Measurements from ENCODE around the gene KLK12.

The KLK12 gene

GRCh38 chr19:51034704-51035103 is at the start of gene KLK12:
Gene KLK12 (minus strand): TSS chr19:51035002. CDS start chr19:51034621, 381 bp downstream.
- DNase-seq = no peak

- DNase-seq = no peak
These were observed 49.7 kb upstream of the KLK12 start for GRCh38 chr19:51084505-51084904.

GRCh38 chr19:51083783-51084182 is 49.0 kb upstream of the KLK12 start:
- DNase-seq = no peak

- no peak for DNase-seq
These were observed 48.4 kb upstream of the KLK12 start for GRCh38 chr19:51083181-51083580.

GRCh38 chr19:51082611-51083010 is 47.8 kb upstream of the KLK12 start, which contains the start of gene KLK14:
Gene KLK14 (minus strand): TSS chr19:51082887. CDS start chr19:51082614, 273 bp downstream.
- no peak for DNase-seq

GRCh38 chr19:51081476-51081875 is 46.7 kb upstream of the KLK12 start:
- no peak for DNase-seq

GRCh38 chr19:51079481-51080110 is 44.8 kb upstream of the KLK12 start:
- no peak for DNase-seq

- no peak for DNase-seq
These were observed 43.9 kb upstream of the KLK12 start for GRCh38 chr19:51078731-51079130.

- DNase-seq = no peak
These were observed 43.3 kb upstream of the KLK12 start for GRCh38 chr19:51078104-51078503.

GRCh38 chr19:51076631-51077213 is 41.9 kb upstream of the KLK12 start:
- DNase-seq = no peak

- DNase-seq = no peak
These were observed 41.2 kb upstream of the KLK12 start for GRCh38 chr19:51075998-51076397.

- DNase-seq = no peak
These were observed 36.2 kb upstream of the KLK12 start for GRCh38 chr19:51071095-51071405.

GRCh38 chr19:51070334-51071094 is 35.7 kb upstream of the KLK12 start:
- no peak for DNase-seq

GRCh38 chr19:51066393-51067186 is 31.8 kb upstream of the KLK12 start:
- no peak for DNase-seq

GRCh38 chr19:51065221-51065960 is 30.6 kb upstream of the KLK12 start:
- no peak for DNase-seq

- no peak for DNase-seq
These were observed 29.9 kb upstream of the KLK12 start, which contains the start of gene KLK13 for GRCh38 chr19:51064534-51065220. Gene KLK13 (minus strand): TSS chr19:51065092. CDS start chr19:51065067, 25 bp downstream.

- DNase-seq = no peak
These were observed 28.9 kb upstream of the KLK12 start for GRCh38 chr19:51063664-51064063.

GRCh38 chr19:51060973-51061372 is 26.2 kb upstream of the KLK12 start:
- no peak for DNase-seq

- DNase-seq = no peak
These were observed 25.5 kb upstream of the KLK12 start for GRCh38 chr19:51060336-51060735.

- no peak for DNase-seq
These were observed 24.9 kb upstream of the KLK12 start for GRCh38 chr19:51059715-51060114.

- DNase-seq = no peak
These were observed 21.1 kb upstream of the KLK12 start for GRCh38 chr19:51055866-51056265.

GRCh38 chr19:51047031-51047335 is 12.2 kb upstream of the KLK12 start:
- DNase-seq = no peak
